ENCODE results near the gene PCDHGB4. TPM values are rescaled to one million over a fixed set of nuclear protein-coding genes. Genes with fewer than 3 reads are reported as not detected.

PCDHGB4 gene
- total RNA-seq, 4 donors from 2014 or later, result 4.1 to 10.3 (median 7.2) TPM

GRCh38 chr5:141434006-141434405, 46.5 kb downstream of the PCDHGB4 start:
- no peak for DNase-seq (ENCODE audit: low spot score in 2 of 2)
- Histone ChIP-seq H3K9me3 (peaks cover 50% of the 10 kb centered on the region), H3K36me3 (no peaks in the 10 kb centered on the region), H3K4me1 (no peaks in the 10 kb centered on the region), H3K27me3 (no peaks in the 10 kb centered on the region), H3K4me3 (no peak overlapping the region), H3K27ac (no peak overlapping the region)
- TF ChIP-seq POLR2A (IDR thresholded peaks at IDR 0.05) (no peak), POLR2AphosphoS5 (IDR thresholded peaks at IDR 0.05) (no peak), EP300 (IDR thresholded peaks at IDR 0.05) (no peak)
- TF ChIP-seq, protein P1, sequence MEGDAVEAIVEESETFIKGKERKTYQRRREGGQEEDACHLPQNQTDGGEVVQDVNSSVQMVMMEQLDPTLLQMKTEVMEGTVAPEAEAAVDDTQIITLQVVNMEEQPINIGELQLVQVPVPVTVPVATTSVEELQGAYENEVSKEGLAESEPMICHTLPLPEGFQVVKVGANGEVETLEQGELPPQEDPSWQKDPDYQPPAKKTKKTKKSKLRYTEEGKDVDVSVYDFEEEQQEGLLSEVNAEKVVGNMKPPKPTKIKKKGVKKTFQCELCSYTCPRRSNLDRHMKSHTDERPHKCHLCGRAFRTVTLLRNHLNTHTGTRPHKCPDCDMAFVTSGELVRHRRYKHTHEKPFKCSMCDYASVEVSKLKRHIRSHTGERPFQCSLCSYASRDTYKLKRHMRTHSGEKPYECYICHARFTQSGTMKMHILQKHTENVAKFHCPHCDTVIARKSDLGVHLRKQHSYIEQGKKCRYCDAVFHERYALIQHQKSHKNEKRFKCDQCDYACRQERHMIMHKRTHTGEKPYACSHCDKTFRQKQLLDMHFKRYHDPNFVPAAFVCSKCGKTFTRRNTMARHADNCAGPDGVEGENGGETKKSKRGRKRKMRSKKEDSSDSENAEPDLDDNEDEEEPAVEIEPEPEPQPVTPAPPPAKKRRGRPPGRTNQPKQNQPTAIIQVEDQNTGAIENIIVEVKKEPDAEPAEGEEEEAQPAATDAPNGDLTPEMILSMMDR (IDR thresholded peaks at IDR 0.05), result no peak
- 81% methylated on average over 2 of the region's 2 CpGs for WGBS

DNA sequence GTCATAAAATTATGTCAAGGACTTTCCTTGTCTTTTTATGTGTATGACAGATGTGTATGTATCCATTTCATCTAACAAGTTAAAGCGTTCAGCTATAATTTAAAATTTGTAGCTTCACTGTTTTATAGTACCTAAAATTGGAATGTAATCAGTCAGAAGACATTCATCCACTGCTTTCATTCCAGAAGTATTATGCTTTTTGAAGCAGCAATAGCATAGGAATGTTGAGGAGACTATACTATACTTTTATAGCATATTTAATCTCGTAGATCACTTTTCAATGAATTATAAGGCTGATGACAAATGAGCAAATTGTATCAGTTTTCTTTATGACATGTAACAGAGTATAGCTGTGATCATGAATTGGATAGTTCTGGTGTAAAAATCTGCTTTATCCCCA, 49.7 kb downstream of the PCDHGB4 start:
- Histone ChIP-seq H3K36me3 (no peaks in the 10 kb centered on the region), H3K4me3 (no peak overlapping the region), H3K9me3 (peaks cover 40% of the 10 kb centered on the region), H3K27ac (no peak overlapping the region), H3K27me3 (no peaks in the 10 kb centered on the region), H3K4me1 (no peaks in the 10 kb centered on the region)
- no peak for DNase-seq (ENCODE audit: low spot score in 2 of 2)
- TF ChIP-seq POLR2A (IDR thresholded peaks at IDR 0.05) (no peak), EP300 (IDR thresholded peaks at IDR 0.05) (no peak), POLR2AphosphoS5 (IDR thresholded peaks at IDR 0.05) (no peak)
- TF ChIP-seq, protein P1 (IDR thresholded peaks at IDR 0.05), result no peak
- WGBS, result 95% methylated on average over 2 of the region's 2 CpGs

DNA sequence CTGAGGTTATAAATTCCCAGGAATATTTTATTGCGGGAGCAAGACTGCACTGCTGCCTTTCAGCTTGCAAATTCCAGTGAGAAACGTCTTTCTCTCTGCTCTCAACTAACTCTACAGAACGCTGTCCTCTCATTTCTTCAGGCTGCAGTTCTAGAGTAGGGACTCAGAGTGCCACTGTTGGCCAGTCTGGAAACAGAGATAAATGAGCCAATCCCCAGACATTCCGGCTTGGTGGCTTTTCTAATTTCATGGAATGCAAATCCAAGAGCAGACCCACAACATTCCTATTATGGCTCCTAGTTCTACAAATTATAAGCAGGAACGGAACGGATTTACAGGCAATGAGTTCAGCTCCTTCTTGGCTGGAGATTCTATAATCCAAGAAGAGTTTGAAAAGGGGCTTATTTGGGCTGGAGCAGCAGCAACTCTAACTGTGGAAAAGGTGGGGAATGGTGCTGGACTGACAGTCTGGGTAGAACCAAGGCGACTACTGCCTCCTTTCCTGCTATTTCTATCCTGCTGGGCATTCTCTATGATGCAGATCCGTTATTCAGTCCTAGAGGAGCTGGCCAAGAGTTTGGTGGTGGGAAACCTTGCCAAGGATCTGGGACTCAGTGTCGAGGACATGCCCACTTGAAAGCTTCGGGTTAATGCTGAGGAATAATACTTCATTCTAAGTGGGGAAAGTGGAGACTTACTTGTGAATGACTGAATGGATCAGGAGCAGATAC, 52.1 kb downstream of the PCDHGB4 start:
- no peak for DNase-seq (ENCODE audit: low spot score in 2 of 2)
- peaks cover 21% of the 10 kb centered on the region for H3K9me3 ChIP-seq

More for the DNA sequence above, 52.1 kb downstream of the PCDHGB4 start:
- H3K4me1 ChIP-seq, result no peaks in the 10 kb centered on the region
- no peak overlapping the region for H3K27ac ChIP-seq
- H3K36me3 ChIP-seq, result no peaks in the 10 kb centered on the region
- H3K4me3 ChIP-seq, result no peak overlapping the region
- TF ChIP-seq, protein P1 (IDR thresholded peaks at IDR 0.05), result no peak
- TF ChIP-seq POLR2A (IDR thresholded peaks at IDR 0.05), result no peak
- TF ChIP-seq POLR2AphosphoS5 (IDR thresholded peaks at IDR 0.05), result no peak
- TF ChIP-seq EP300 (IDR thresholded peaks at IDR 0.05), result no peak
- WGBS, result 63% methylated on average over 10 of the region's 10 CpGs
- no peaks in the 10 kb centered on the region for H3K27me3 ChIP-seq

Other genes with a start within 250 kb of the PCDHGB4 start
- 1 to 10 TPM in 2 of 4 donors, under 1 TPM in 1, not detected in 1; 0.76 to 2.2 (median 1.7) TPM for gene PCDHB6, start 237.6 kb upstream of the PCDHGB4 start, total RNA-seq
- 1 to 10 TPM in 1 of 4 donors, under 1 TPM in 3; 0.49 to 1.2 (median 0.78) TPM for gene PCDHB7, start 215.1 kb upstream of the PCDHGB4 start, total RNA-seq
- gene PCDHB8, start 209.9 kb upstream of the PCDHGB4 start, total RNA-seq, result under 1 TPM in 3 of 4 donors, not detected in 1; 0.62 to 0.93 (median 0.68) TPM
- 1 to 10 TPM; 2.9 to 4.8 (median 3.2) TPM for gene PCDHB16, start 205.3 kb upstream of the PCDHGB4 start, total RNA-seq
- gene PCDHB9, start 200.5 kb upstream of the PCDHGB4 start, total RNA-seq, result 1 to 10 TPM; 1.1 to 3.2 (median 2.5) TPM
- 1 to 10 TPM in 3 of 4 donors, under 1 TPM in 1; 0.60 to 1.4 (median 1.2) TPM for gene PCDHB10, start 195.3 kb upstream of the PCDHGB4 start, total RNA-seq
- 1 to 10 TPM in 3 of 4 donors, under 1 TPM in 1; 0.98 to 2.8 (median 1.2) TPM for gene PCDHB11, start 188.1 kb upstream of the PCDHGB4 start, total RNA-seq
- 1 to 10 TPM in 1 of 4 donors, under 1 TPM in 3; 0.83 to 2.2 (median 0.95) TPM for gene PCDHB12, start 179.0 kb upstream of the PCDHGB4 start, total RNA-seq
- gene PCDHB13, start 173.8 kb upstream of the PCDHGB4 start, total RNA-seq, result 1 to 10 TPM; 5.9 to 10.0 (median 6.2) TPM
- gene PCDHB14, start 164.4 kb upstream of the PCDHGB4 start, total RNA-seq, result 1 to 10 TPM; 2.5 to 6.5 (median 6.0) TPM
- 1 to 10 TPM in 3 of 4 donors, under 1 TPM in 1; 0.68 to 2.3 (median 1.6) TPM for gene PCDHB15, start 142.3 kb upstream of the PCDHGB4 start, total RNA-seq
- 1 to 10 TPM in 2 of 4 donors, under 1 TPM in 2; 0.57 to 4.5 (median 0.99) TPM for gene SLC25A2, start 83.6 kb upstream of the PCDHGB4 start, total RNA-seq
- gene TAF7, start 66.9 kb upstream of the PCDHGB4 start, total RNA-seq, result 10 to 100 TPM; 47.3 to 70.3 (median 62.7) TPM
- under 1 TPM; 0.26 to 0.38 (median 0.33) TPM for gene PCDHGA1, start 57.2 kb upstream of the PCDHGB4 start, total RNA-seq
- 1 to 10 TPM; 2.0 to 3.4 (median 2.9) TPM for gene PCDHGA2, start 48.9 kb upstream of the PCDHGB4 start, total RNA-seq
- 1 to 10 TPM; 1.3 to 2.3 (median 1.7) TPM for gene PCDHGA3, start 43.9 kb upstream of the PCDHGB4 start, total RNA-seq
- 1 to 10 TPM; 1.2 to 4.3 (median 2.8) TPM for gene PCDHGB1, start 37.6 kb upstream of the PCDHGB4 start, total RNA-seq
- gene PCDHGA4, start 32.7 kb upstream of the PCDHGB4 start, total RNA-seq, result 1 to 10 TPM; 2.0 to 5.6 (median 3.2) TPM
- gene PCDHGB2, start 27.7 kb upstream of the PCDHGB4 start, total RNA-seq, result 1 to 10 TPM; 2.6 to 6.5 (median 3.8) TPM
- 1 to 10 TPM; 1.5 to 4.0 (median 2.7) TPM for gene PCDHGA5, start 23.5 kb upstream of the PCDHGB4 start, total RNA-seq
- gene PCDHGB3, start 17.5 kb upstream of the PCDHGB4 start, total RNA-seq, result 1 to 10 TPM; 4.3 to 9.7 (median 7.5) TPM
- gene PCDHGA6, start 13.8 kb upstream of the PCDHGB4 start, total RNA-seq, result 1 to 10 TPM; 3.3 to 7.3 (median 5.3) TPM
- 1 to 10 TPM; 2.7 to 5.6 (median 4.5) TPM for gene PCDHGA7, start 5.0 kb upstream of the PCDHGB4 start, total RNA-seq
- gene PCDHGA8, start 4.9 kb downstream of the PCDHGB4 start, total RNA-seq, result 1 to 10 TPM; 1.1 to 5.1 (median 2.1) TPM
- 10 to 100 TPM; 13.3 to 27.4 (median 15.3) TPM for gene PCDHGB5, start 10.2 kb downstream of the PCDHGB4 start, total RNA-seq
- 10 to 100 TPM in 1 of 4 donors, 1 to 10 TPM in 3; 4.9 to 20.8 (median 7.9) TPM for gene PCDHGA9, start 15.1 kb downstream of the PCDHGB4 start, total RNA-seq
- gene PCDHGB6, start 20.3 kb downstream of the PCDHGB4 start, total RNA-seq, result 10 to 100 TPM in 1 of 4 donors, 1 to 10 TPM in 3; 4.5 to 13.8 (median 8.2) TPM
- 10 to 100 TPM in 2 of 4 donors, 1 to 10 TPM in 2; 7.0 to 23.6 (median 10.3) TPM for gene PCDHGA10, start 25.3 kb downstream of the PCDHGB4 start, total RNA-seq
- gene PCDHGB7, start 30.0 kb downstream of the PCDHGB4 start, total RNA-seq, result 10 to 100 TPM in 2 of 4 donors, 1 to 10 TPM in 2; 9.2 to 18.3 (median 9.9) TPM
- gene PCDHGA11, start 33.4 kb downstream of the PCDHGB4 start, total RNA-seq, result 10 to 100 TPM in 1 of 4 donors, 1 to 10 TPM in 3; 3.4 to 14.3 (median 6.9) TPM
- gene PCDHGA12, start 42.8 kb downstream of the PCDHGB4 start, total RNA-seq, result 10 to 100 TPM in 1 of 4 donors, 1 to 10 TPM in 3; 2.9 to 13.4 (median 6.6) TPM
- 10 to 100 TPM; 30.0 to 73.4 (median 60.4) TPM for gene PCDHGC3, start 88.3 kb downstream of the PCDHGB4 start, total RNA-seq
- gene PCDHGC4, start 97.3 kb downstream of the PCDHGB4 start, total RNA-seq, result 10 to 100 TPM in 3 of 4 donors, 1 to 10 TPM in 1; 2.7 to 30.6 (median 15.0) TPM
- 10 to 100 TPM in 1 of 4 donors, 1 to 10 TPM in 3; 1.6 to 10.5 (median 3.2) TPM for gene PCDHGC5, start 101.4 kb downstream of the PCDHGB4 start, total RNA-seq
- 100 to 1,000 TPM in 1 of 4 donors, 10 to 100 TPM in 3; 83.0 to 115 (median 95.1) TPM for gene DIAPH1, start 231.3 kb downstream of the PCDHGB4 start, total RNA-seq
- 10 to 100 TPM; 50.0 to 79.2 (median 59.4) TPM for gene HDAC3, start 249.2 kb downstream of the PCDHGB4 start, total RNA-seq
- gene RELL2, start 249.3 kb downstream of the PCDHGB4 start, total RNA-seq, result 1 to 10 TPM; 2.9 to 9.0 (median 5.7) TPM

All from suprapubic skin (tissue), 4 donors.